ENCODE data around the gene CCNG2. TPM values are rescaled to one million over a fixed set of nuclear protein-coding genes. Genes with fewer than 3 reads are reported as not detected.

CCNG2 gene
- total RNA-seq, 1 experiment from 2014 or later, result 25.6 TPM

- Mint-ChIP-seq H3K4me3 (ENCODE audit: unreplicated experiment) (no peak overlapping the region), H3K4me1 (ENCODE audit: low read depth, unreplicated experiment) (peaks cover 8% of the 10 kb centered on the region), H3K27me3 (ENCODE audit: insufficient read depth, unreplicated experiment) (no peaks in the 10 kb centered on the region), H3K36me3 (ENCODE audit: insufficient read depth, unreplicated experiment) (no peaks in the 10 kb centered on the region), H3K9me3 (ENCODE audit: unreplicated experiment) (no peaks in the 10 kb centered on the region), H3K27ac (ENCODE audit: unreplicated experiment) (no peak overlapping the region)
- no peaks in the 10 kb centered on the region for H3K9me3 ChIP-seq
- intact Hi-C loops (cut with micrococcal nuclease; ENCODE audit: unreplicated experiment), result no loop called here
- no TSS peak for BruUV-seq (replicated peaks)
- H3K4me3 ChIP-seq (ENCODE audit: low read depth, low read length), result no peak overlapping the region
- CTCF ChIA-PET, result no interaction called here
- POLR2A ChIA-PET, result no interaction called here
- no peaks in the 10 kb centered on the region for H3K36me3 ChIP-seq (ENCODE audit: control insufficient read depth, insufficient read depth, low read length)
- no peak for TF ChIP-seq CTCF (IDR thresholded peaks at IDR 0.05; ENCODE audit: insufficient read depth in 1 of 2, low read depth in 1 of 2, low read length in 1 of 2, severe bottlenecking in 1 of 2, unreplicated experiment in 1 of 2)
- H3K4me1 ChIP-seq, result peaks cover 9% of the 10 kb centered on the region; the same call in 1 of the 2 replicates
- DNase-seq, result no peak
- no peaks in the 10 kb centered on the region for H3K27me3 ChIP-seq (replicated peaks; ENCODE audit: control insufficient read depth, insufficient read depth, low read length)
These were observed 42.3 kb downstream of the CCNG2 start for GRCh38 chr4:77199276-77199675.

- Histone ChIP-seq H3K4me1 (peaks cover 9% of the 10 kb centered on the region; the same call in 1 of the 2 replicates), H3K4me3 (ENCODE audit: low read depth, low read length) (no peak overlapping the region), H3K9me3 (no peaks in the 10 kb centered on the region), H3K36me3 (ENCODE audit: control insufficient read depth, insufficient read depth, low read length) (no peaks in the 10 kb centered on the region), H3K27me3 (replicated peaks; ENCODE audit: control insufficient read depth, insufficient read depth, low read length) (no peaks in the 10 kb centered on the region)
- intact Hi-C loops (cut with micrococcal nuclease; ENCODE audit: unreplicated experiment), result no loop called here
- Mint-ChIP-seq H3K27me3 (ENCODE audit: insufficient read depth, unreplicated experiment) (no peaks in the 10 kb centered on the region), H3K9me3 (ENCODE audit: unreplicated experiment) (no peaks in the 10 kb centered on the region), H3K4me3 (ENCODE audit: unreplicated experiment) (no peak overlapping the region), H3K36me3 (ENCODE audit: insufficient read depth, unreplicated experiment) (no peaks in the 10 kb centered on the region), H3K4me1 (ENCODE audit: low read depth, unreplicated experiment) (peaks cover 8% of the 10 kb centered on the region), H3K27ac (ENCODE audit: unreplicated experiment) (no peak overlapping the region)
- DNase-seq, result no peak
- ChIA-PET POLR2A (no interaction called here), CTCF (no interaction called here)
- BruUV-seq (replicated peaks), result no TSS peak
- TF ChIP-seq CTCF (IDR thresholded peaks at IDR 0.05; ENCODE audit: insufficient read depth in 1 of 2, low read depth in 1 of 2, low read length in 1 of 2, severe bottlenecking in 1 of 2, unreplicated experiment in 1 of 2), result no peak
These were observed 42.7 kb downstream of the CCNG2 start for GRCh38 chr4:77199701-77200100.

- Mint-ChIP-seq H3K4me1 (ENCODE audit: low read depth, unreplicated experiment) (peaks cover 8% of the 10 kb centered on the region), H3K27me3 (ENCODE audit: insufficient read depth, unreplicated experiment) (no peaks in the 10 kb centered on the region), H3K36me3 (ENCODE audit: insufficient read depth, unreplicated experiment) (no peaks in the 10 kb centered on the region), H3K9me3 (ENCODE audit: unreplicated experiment) (no peaks in the 10 kb centered on the region), H3K4me3 (ENCODE audit: unreplicated experiment) (no peak overlapping the region), H3K27ac (ENCODE audit: unreplicated experiment) (no peak overlapping the region)
- no TSS peak for BruUV-seq (replicated peaks)
- intact Hi-C loops (cut with micrococcal nuclease; ENCODE audit: unreplicated experiment), result no loop called here
- TF ChIP-seq CTCF (IDR thresholded peaks at IDR 0.05; ENCODE audit: insufficient read depth in 1 of 2, low read depth in 1 of 2, low read length in 1 of 2, severe bottlenecking in 1 of 2, unreplicated experiment in 1 of 2), result no peak
- Histone ChIP-seq H3K9me3 (no peaks in the 10 kb centered on the region), H3K36me3 (ENCODE audit: control insufficient read depth, insufficient read depth, low read length) (no peaks in the 10 kb centered on the region), H3K4me1 (peaks cover 9% of the 10 kb centered on the region; the same call in 1 of the 2 replicates), H3K4me3 (ENCODE audit: low read depth, low read length) (no peak overlapping the region), H3K27me3 (replicated peaks; ENCODE audit: control insufficient read depth, insufficient read depth, low read length) (no peaks in the 10 kb centered on the region)
- POLR2A ChIA-PET, result no interaction called here
- CTCF ChIA-PET, result interaction anchor here (3.8 kb wide), 1 partner anchor 106 kb away, joined by 49 read pairs; no protein-coding TSS in a partner anchor
- DNase-seq, result no peak
These were observed 44.3 kb downstream of the CCNG2 start for GRCh38 chr4:77201343-77201742.
